WERI-Rb-1 (cell line): ENCODE results near the gene RASGRF1.
"Not testable (repeated sequence)": the region's sequence is repeated elsewhere in the genome, so short reads cannot be mapped to it uniquely, and the experiment has no call there.

Source experiments
- DNase-seq: peaks from one replicate; pipeline ENCODE4 v3.0.0-alpha.2; 2020
- H3K27ac ChIP-seq: fragments of 250-450 bp; sonication (Bioruptor Pico); 2 replicates; pipeline ENCODE4 v1.5.1; 2020; ENCODE audit warnings: mild to moderate bottlenecking, moderate library complexity
- H3K27me3 ChIP-seq: fragments of 250-450 bp; sonication (Bioruptor Pico); 2 replicates; pipeline ENCODE4 v1.5.1; 2021; ENCODE audit warnings: mild to moderate bottlenecking, low read depth, moderate library complexity; ENCODE audit not compliant: insufficient read depth, severe bottlenecking
- H3K36me3 ChIP-seq: fragments of 250-450 bp; sonication (Bioruptor Pico); 2 replicates; pipeline ENCODE4 v1.5.1; 2020; ENCODE audit warnings: mild to moderate bottlenecking, moderate library complexity
- H3K4me3 ChIP-seq: 2 replicates; pipeline ENCODE4 v1.5.1; 2011; ENCODE audit warnings: low read depth, mild to moderate bottlenecking, control low read depth, low read length
- H3K9me3 ChIP-seq: fragments of 250-450 bp; sonication (Bioruptor Pico); 2 replicates; pipeline ENCODE4 v1.5.1; 2021; ENCODE audit warnings: mild to moderate bottlenecking, moderate library complexity; ENCODE audit not compliant: severe bottlenecking
- TF ChIP-seq, protein P1 (sequence below): IDR thresholded peaks from 2 replicates; pipeline ENCODE4 v1.5.1; 2011; ENCODE audit warnings: low read depth, mild to moderate bottlenecking, control low read depth, inconsistent platforms, low read length

Gene RASGRF1

DNA sequence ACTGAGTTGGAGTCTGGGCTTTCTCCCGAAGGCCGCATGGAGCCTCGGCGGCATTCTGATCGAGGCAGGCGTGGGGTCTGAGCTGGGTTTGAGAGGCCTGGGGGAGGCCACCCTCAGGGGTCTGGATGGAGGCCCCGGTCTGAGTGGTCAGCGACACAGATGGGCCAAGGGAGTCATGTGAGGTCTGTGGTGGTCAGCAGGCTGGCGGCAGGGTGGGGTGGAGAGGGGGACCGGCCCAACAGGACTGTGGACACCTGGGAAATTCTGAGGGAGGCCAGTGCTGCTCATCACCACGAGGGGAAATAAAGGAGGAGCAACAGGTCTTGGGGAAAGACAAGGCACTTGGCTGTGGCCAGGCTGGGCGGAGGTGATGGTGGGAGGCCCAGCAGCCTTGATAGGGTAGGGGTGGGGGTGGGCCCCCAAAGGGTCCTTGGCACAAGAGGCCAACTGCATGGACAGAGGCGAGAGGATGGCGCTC is 161.9 kb downstream of the RASGRF1 start:
- no peak overlapping the region for H3K4me3 ChIP-seq
- H3K36me3 ChIP-seq: peaks cover 14% of the 10 kb centered on the region
- H3K27me3 ChIP-seq: no peaks in the 10 kb centered on the region
- H3K9me3 ChIP-seq: no peaks in the 10 kb centered on the region
- TF ChIP-seq, protein P1, sequence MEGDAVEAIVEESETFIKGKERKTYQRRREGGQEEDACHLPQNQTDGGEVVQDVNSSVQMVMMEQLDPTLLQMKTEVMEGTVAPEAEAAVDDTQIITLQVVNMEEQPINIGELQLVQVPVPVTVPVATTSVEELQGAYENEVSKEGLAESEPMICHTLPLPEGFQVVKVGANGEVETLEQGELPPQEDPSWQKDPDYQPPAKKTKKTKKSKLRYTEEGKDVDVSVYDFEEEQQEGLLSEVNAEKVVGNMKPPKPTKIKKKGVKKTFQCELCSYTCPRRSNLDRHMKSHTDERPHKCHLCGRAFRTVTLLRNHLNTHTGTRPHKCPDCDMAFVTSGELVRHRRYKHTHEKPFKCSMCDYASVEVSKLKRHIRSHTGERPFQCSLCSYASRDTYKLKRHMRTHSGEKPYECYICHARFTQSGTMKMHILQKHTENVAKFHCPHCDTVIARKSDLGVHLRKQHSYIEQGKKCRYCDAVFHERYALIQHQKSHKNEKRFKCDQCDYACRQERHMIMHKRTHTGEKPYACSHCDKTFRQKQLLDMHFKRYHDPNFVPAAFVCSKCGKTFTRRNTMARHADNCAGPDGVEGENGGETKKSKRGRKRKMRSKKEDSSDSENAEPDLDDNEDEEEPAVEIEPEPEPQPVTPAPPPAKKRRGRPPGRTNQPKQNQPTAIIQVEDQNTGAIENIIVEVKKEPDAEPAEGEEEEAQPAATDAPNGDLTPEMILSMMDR: no peak
- DNase-seq: no peak
- no peak overlapping the region for H3K27ac ChIP-seq

DNA sequence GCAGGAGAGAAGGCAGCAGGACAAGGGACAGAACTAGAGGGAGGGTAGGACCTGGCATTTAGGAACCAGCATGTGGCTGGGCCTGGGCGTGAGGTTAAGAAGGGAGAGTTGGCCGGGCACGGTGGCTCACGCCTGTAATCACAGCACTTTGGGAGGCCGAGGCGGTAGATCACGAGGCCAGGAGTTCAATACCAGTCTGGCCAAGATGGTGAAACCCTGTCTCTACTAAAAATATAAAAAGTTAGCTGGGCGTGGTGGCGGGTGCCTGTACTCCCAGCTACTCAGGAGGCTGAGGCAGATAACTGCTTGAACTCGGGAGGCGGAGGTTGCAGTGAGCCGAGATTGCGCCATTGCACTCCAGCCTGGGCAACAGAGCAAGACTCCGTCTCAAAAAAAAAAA is 162.4 kb downstream of the RASGRF1 start:
- not testable (repeated sequence) for H3K27me3 ChIP-seq, DNase-seq, H3K4me3 ChIP-seq, H3K27ac ChIP-seq, H3K9me3 ChIP-seq
- peaks cover 15% of the 10 kb centered on the region for H3K36me3 ChIP-seq

DNA sequence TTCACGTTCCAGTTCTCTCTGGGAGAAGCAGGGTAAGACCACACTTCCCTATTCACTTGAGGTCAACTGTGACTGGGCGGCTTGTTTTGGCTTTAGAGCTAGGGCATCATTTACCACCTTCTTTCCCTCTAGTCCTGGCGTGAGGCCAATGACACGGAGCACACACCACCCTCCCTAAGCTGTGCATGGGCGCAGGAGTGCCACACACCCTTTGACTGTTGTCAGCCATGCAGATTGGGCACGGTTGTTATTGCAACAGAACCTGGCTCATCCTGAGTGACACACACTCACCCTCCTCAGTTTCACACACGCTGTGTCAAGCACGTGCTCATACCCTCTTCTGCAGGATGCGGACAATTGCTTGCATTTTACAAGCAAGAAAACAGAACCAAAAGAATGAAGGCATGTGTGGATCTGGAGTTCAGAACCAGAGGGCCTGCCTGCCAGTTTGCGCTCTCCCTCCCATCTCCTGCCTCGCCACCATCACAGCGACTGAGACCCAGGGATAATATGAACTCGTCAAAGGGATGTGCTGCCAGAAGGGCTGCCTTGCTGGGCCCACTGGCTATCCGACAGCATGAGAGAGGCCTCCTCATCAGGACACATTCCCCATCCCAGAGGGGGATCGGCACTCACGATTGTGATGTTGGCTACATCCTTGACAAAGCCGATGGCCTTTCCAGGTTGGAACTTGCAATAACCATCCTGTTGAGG is 163.3 kb downstream of the RASGRF1 start:
- no peaks in the 10 kb centered on the region for H3K9me3 ChIP-seq
- H3K4me3 ChIP-seq: no peak overlapping the region
- peaks cover 20% of the 10 kb centered on the region for H3K36me3 ChIP-seq
- TF ChIP-seq, protein P1: no peak
- H3K27me3 ChIP-seq: no peaks in the 10 kb centered on the region
- no peak for DNase-seq
- H3K27ac ChIP-seq: no peak overlapping the region

DNA sequence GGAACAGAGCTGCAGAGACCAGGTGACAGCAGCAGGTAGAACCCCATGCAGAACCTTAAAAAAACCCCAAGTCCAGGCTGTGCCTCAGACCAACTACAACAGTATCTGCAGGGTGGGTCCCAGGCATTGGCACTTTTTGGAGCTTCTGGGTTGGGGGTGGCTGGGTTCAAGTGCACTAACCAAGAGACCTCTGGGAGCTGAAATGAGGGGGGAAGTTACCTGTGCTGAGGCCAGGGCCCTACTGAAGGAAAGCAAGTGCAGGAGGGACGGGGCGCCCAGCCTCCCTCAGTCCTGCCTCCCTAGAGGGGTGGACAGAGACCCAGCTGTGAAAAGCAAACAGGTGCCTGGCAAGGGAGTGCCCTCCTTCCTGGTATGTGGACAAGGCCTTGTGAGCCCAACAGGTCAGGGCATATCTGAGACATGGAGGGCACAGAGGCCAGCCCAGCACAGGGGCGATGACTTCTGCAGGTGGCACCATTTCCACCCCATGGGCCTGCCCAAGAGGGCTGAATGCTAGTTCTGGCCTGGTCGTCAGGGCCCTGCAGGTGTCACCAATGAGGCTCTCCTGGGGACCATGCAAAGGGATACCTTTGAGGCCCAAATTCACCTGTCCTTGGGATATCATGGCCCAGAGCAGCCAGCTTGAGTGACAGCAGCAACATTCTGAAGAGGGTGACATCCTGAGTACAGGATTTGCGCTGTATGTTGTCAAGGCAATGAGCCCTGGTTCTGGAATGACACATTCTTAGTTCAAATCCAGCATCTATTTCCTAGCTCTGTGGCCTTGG is 164.4 kb downstream of the RASGRF1 start:
- TF ChIP-seq, protein P1: no peak
- Histone ChIP-seq H3K27ac (no peak overlapping the region), H3K27me3 (no peaks in the 10 kb centered on the region), H3K9me3 (no peaks in the 10 kb centered on the region), H3K4me3 (no peak overlapping the region), H3K36me3 (peaks cover 26% of the 10 kb centered on the region)
- DNase-seq: no peak

DNA sequence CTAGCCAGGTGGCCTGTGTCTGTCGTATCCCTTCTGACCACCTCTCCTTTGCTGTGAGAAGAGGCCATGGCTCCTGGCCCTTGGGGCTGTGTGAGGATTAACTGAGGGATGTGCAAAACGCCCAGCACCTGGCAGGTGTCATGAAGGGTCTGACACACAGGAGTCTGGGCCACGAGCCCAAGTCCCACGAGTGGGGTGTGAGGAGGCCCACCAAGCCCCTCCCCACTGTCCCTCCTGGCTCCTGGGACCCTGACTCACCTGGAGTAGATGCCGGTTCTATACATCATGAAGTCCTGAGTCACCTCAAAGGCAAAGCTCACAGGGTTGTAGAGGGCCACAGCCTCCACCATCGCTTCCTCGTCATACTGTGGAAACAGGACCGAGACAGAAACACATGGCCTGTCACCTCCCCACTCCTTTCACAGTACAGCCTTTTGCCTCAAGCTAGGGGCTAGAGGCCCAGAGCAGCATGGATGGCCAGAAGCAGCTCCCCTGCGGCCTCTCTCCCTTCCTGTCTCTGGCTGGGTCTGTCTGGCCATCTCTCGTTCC is 165.4 kb downstream of the RASGRF1 start:
- TF ChIP-seq, protein P1: no peak
- Histone ChIP-seq H3K27me3 (no peaks in the 10 kb centered on the region), H3K9me3 (no peaks in the 10 kb centered on the region), H3K27ac (no peak overlapping the region), H3K36me3 (peaks cover 28% of the 10 kb centered on the region), H3K4me3 (no peak overlapping the region)
- DNase-seq: no peak
